ENCODE results near the gene CFAP157.
A peak's percentile ranks its signal among the peaks of the same experiment; 100 is the strongest.

Gene CFAP157

GRCh38 chr9:127683723-127684122 lies 23.1 kb upstream of the CFAP157 start:
- H3K27ac Mint-ChIP-seq = no peak overlapping the region
- H3K9me3 Mint-ChIP-seq (ENCODE audit: low read depth) = no peaks in the 10 kb centered on the region
- H3K4me1 Mint-ChIP-seq (ENCODE audit: low read depth) = no peaks in the 10 kb centered on the region
- H3K27me3 Mint-ChIP-seq = no peaks in the 10 kb centered on the region
- H3K36me3 Mint-ChIP-seq = peaks cover 4% of the 10 kb centered on the region
- no peak overlapping the region for H3K4me3 Mint-ChIP-seq

GRCh38 chr9:127684576-127684975 lies 22.2 kb upstream of the CFAP157 start:
- Mint-ChIP-seq H3K27me3 (no peaks in the 10 kb centered on the region), H3K4me3 (no peak overlapping the region), H3K27ac (no peak overlapping the region), H3K4me1 (ENCODE audit: low read depth) (no peaks in the 10 kb centered on the region), H3K36me3 (peaks cover 4% of the 10 kb centered on the region), H3K9me3 (ENCODE audit: low read depth) (no peaks in the 10 kb centered on the region)

- no peaks in the 10 kb centered on the region for H3K27me3 Mint-ChIP-seq
- H3K27ac Mint-ChIP-seq = no peak overlapping the region
- peaks cover 7% of the 10 kb centered on the region for H3K36me3 Mint-ChIP-seq
- H3K9me3 Mint-ChIP-seq (ENCODE audit: low read depth) = no peaks in the 10 kb centered on the region
- no peaks in the 10 kb centered on the region for H3K4me1 Mint-ChIP-seq (ENCODE audit: low read depth)
- H3K4me3 Mint-ChIP-seq = no peak overlapping the region
Observed at GRCh38 chr9:127686461-127687393, 20.1 kb upstream of the CFAP157 start.

GRCh38 chr9:127689329-127690000 lies 17.3 kb upstream of the CFAP157 start:
- Mint-ChIP-seq H3K9me3 (ENCODE audit: low read depth) (no peaks in the 10 kb centered on the region), H3K4me1 (ENCODE audit: low read depth) (no peaks in the 10 kb centered on the region), H3K27ac (no peak overlapping the region), H3K27me3 (no peaks in the 10 kb centered on the region), H3K36me3 (peaks cover 6% of the 10 kb centered on the region), H3K4me3 (no peak overlapping the region)

- Mint-ChIP-seq H3K4me3 (no peak overlapping the region), H3K9me3 (ENCODE audit: low read depth) (no peaks in the 10 kb centered on the region), H3K27me3 (no peaks in the 10 kb centered on the region), H3K4me1 (ENCODE audit: low read depth) (no peaks in the 10 kb centered on the region), H3K27ac (no peak overlapping the region), H3K36me3 (peaks cover 6% of the 10 kb centered on the region)
Observed at GRCh38 chr9:127690735-127691134, 16.1 kb upstream of the CFAP157 start.

GRCh38 chr9:127692071-127692470 lies 14.7 kb upstream of the CFAP157 start:
- Mint-ChIP-seq H3K36me3 (peaks cover 6% of the 10 kb centered on the region), H3K4me1 (ENCODE audit: low read depth) (no peaks in the 10 kb centered on the region), H3K9me3 (ENCODE audit: low read depth) (no peaks in the 10 kb centered on the region), H3K27ac (no peak overlapping the region), H3K4me3 (no peak overlapping the region), H3K27me3 (no peaks in the 10 kb centered on the region)

GRCh38 chr9:127693143-127693542 lies 13.6 kb upstream of the CFAP157 start:
- Mint-ChIP-seq H3K36me3 (peaks cover 6% of the 10 kb centered on the region), H3K27me3 (no peaks in the 10 kb centered on the region), H3K27ac (no peak overlapping the region), H3K9me3 (ENCODE audit: low read depth) (no peaks in the 10 kb centered on the region), H3K4me1 (ENCODE audit: low read depth) (no peaks in the 10 kb centered on the region), H3K4me3 (no peak overlapping the region)

- Mint-ChIP-seq H3K27me3 (no peaks in the 10 kb centered on the region), H3K9me3 (ENCODE audit: low read depth) (no peaks in the 10 kb centered on the region), H3K4me3 (no peak overlapping the region), H3K4me1 (ENCODE audit: low read depth) (no peaks in the 10 kb centered on the region), H3K36me3 (peaks cover 6% of the 10 kb centered on the region), H3K27ac (no peak overlapping the region)
Observed at GRCh38 chr9:127693697-127694096, 13.1 kb upstream of the CFAP157 start.

- Mint-ChIP-seq H3K36me3 (peaks cover 6% of the 10 kb centered on the region), H3K27ac (no peak overlapping the region), H3K9me3 (ENCODE audit: low read depth) (no peaks in the 10 kb centered on the region), H3K4me3 (no peak overlapping the region), H3K4me1 (ENCODE audit: low read depth) (peaks cover 6% of the 10 kb centered on the region), H3K27me3 (no peaks in the 10 kb centered on the region)
Observed at GRCh38 chr9:127694890-127695720, 11.7 kb upstream of the CFAP157 start.

GRCh38 chr9:127697575-127697974 lies 9.2 kb upstream of the CFAP157 start:
- H3K9me3 Mint-ChIP-seq (ENCODE audit: low read depth) = no peaks in the 10 kb centered on the region
- no peaks in the 10 kb centered on the region for H3K36me3 Mint-ChIP-seq
- peak overlapping the region; percentile 34 for H3K27ac Mint-ChIP-seq

GRCh38 chr9:127698386-127698785 lies 8.4 kb upstream of the CFAP157 start:
- Mint-ChIP-seq H3K27me3 (no peaks in the 10 kb centered on the region), H3K27ac (no peak overlapping the region), H3K9me3 (ENCODE audit: low read depth) (no peaks in the 10 kb centered on the region), H3K4me1 (ENCODE audit: low read depth) (peaks cover 11% of the 10 kb centered on the region), H3K4me3 (peak overlapping the region; percentile 87), H3K36me3 (no peaks in the 10 kb centered on the region)

More at GRCh38 chr9:127697575-127697974, 9.2 kb upstream of the CFAP157 start:
- Mint-ChIP-seq H3K4me3 (no peak overlapping the region), H3K4me1 (ENCODE audit: low read depth) (peaks cover 11% of the 10 kb centered on the region), H3K27me3 (no peaks in the 10 kb centered on the region)

GRCh38 chr9:127698985-127699670 lies 7.7 kb upstream of the CFAP157 start:
- Mint-ChIP-seq H3K9me3 (ENCODE audit: low read depth) (no peaks in the 10 kb centered on the region), H3K4me1 (ENCODE audit: low read depth) (peaks cover 11% of the 10 kb centered on the region), H3K27ac (peak overlapping the region; percentile 72), H3K4me3 (peak overlapping the region; percentile 87), H3K36me3 (no peaks in the 10 kb centered on the region), H3K27me3 (no peaks in the 10 kb centered on the region)

- Mint-ChIP-seq H3K9me3 (ENCODE audit: low read depth) (no peaks in the 10 kb centered on the region), H3K27ac (peak overlapping the region; percentile 16), H3K36me3 (no peaks in the 10 kb centered on the region), H3K27me3 (no peaks in the 10 kb centered on the region), H3K4me3 (peak overlapping the region; percentile 43), H3K4me1 (ENCODE audit: low read depth) (peaks cover 11% of the 10 kb centered on the region)
Observed at GRCh38 chr9:127700140-127700539, 6.6 kb upstream of the CFAP157 start.

GRCh38 chr9:127700594-127701255 lies 6.1 kb upstream of the CFAP157 start:
- no peaks in the 10 kb centered on the region for H3K36me3 Mint-ChIP-seq
- no peaks in the 10 kb centered on the region for H3K9me3 Mint-ChIP-seq (ENCODE audit: low read depth)
- peak overlapping the region; percentile 43 for H3K4me3 Mint-ChIP-seq
- H3K27ac Mint-ChIP-seq = peak overlapping the region; percentile 16
- H3K27me3 Mint-ChIP-seq = no peaks in the 10 kb centered on the region
- peaks cover 11% of the 10 kb centered on the region for H3K4me1 Mint-ChIP-seq (ENCODE audit: low read depth)
